Renal cortical epithelial cell (primary cell): ENCODE results near the gene NGEF. TPM values are rescaled to one million over a fixed set of nuclear protein-coding genes. Genes with fewer than 3 reads are reported as not detected.

ENCODE experiments used
- DNase-seq: peaks from one replicate; pipeline ENCODE4 v3.0.0-alpha.2; 2011; ENCODE audit warnings: low read depth
- total RNA-seq: library from RNA; depleted of rRNA; stranded (reverse); fragments of >200 nt; gene quantifications from 2 replicates; pipeline ENCODE4 v1.2.3, GENCODE V29; 2014

NGEF gene
- total RNA-seq, 1 donor from 2014 or later = 0.75 TPM

- DNase-seq = no peak
Observed at GRCh38 chr2:232884549-232885263, 128.3 kb downstream of the NGEF start.

- DNase-seq = no peak
Observed at GRCh38 chr2:232884001-232884421, 129.0 kb downstream of the NGEF start.

GRCh38 chr2:232883116-232883721, 129.8 kb downstream of the NGEF start:
- no peak for DNase-seq

- DNase-seq = no peak
Observed at GRCh38 chr2:232882505-232883115, 130.4 kb downstream of the NGEF start.

- no peak for DNase-seq
Observed at GRCh38 chr2:232882085-232882484, 131.0 kb downstream of the NGEF start.

GRCh38 chr2:232880764-232881351, 132.2 kb downstream of the NGEF start:
- DNase-seq = no peak

- DNase-seq = no peak
Observed at GRCh38 chr2:232879618-232880494, 133.2 kb downstream of the NGEF start.

- no peak for DNase-seq
Observed at GRCh38 chr2:232878855-232879617, 134.0 kb downstream of the NGEF start.

GRCh38 chr2:232877940-232878511, 135.0 kb downstream of the NGEF start:
- DNase-seq = no peak

GRCh38 chr2:232876978-232877441, 136.0 kb downstream of the NGEF start:
- no peak for DNase-seq

- no peak for DNase-seq
Observed at GRCh38 chr2:232876161-232876977, 136.7 kb downstream of the NGEF start.

- DNase-seq = no peak
Observed at GRCh38 chr2:232875256-232876121, 137.6 kb downstream of the NGEF start.

GRCh38 chr2:232874677-232875223, 138.3 kb downstream of the NGEF start:
- DNase-seq = no peak

- no peak for DNase-seq
Observed at GRCh38 chr2:232873909-232874641, 139.0 kb downstream of the NGEF start.

- no peak for DNase-seq
Observed at GRCh38 chr2:232873292-232873908, 139.7 kb downstream of the NGEF start.

GRCh38 chr2:232872826-232873225, 140.2 kb downstream of the NGEF start:
- DNase-seq = no peak
